ENCODE measurements around the gene RNF213.

RNF213 gene

GRCh38 chr17:80265205-80266068 is 4.8 kb downstream of the RNF213 start:
- TF ChIP-seq GATA3 (IDR thresholded peaks at IDR 0.05; ENCODE audit: low read depth, low read length) (no peak), GATA2 (IDR thresholded peaks at IDR 0.05; ENCODE audit: low read depth, low read length) (no peak)

GRCh38 chr17:80267391-80267790 is 6.7 kb downstream of the RNF213 start:
- TF ChIP-seq GATA2 (IDR thresholded peaks at IDR 0.05; ENCODE audit: low read depth, low read length), result no peak
- TF ChIP-seq GATA3 (IDR thresholded peaks at IDR 0.05; ENCODE audit: low read depth, low read length), result no peak

- TF ChIP-seq GATA3 (IDR thresholded peaks at IDR 0.05; ENCODE audit: low read depth, low read length), result no peak
- TF ChIP-seq GATA2 (IDR thresholded peaks at IDR 0.05; ENCODE audit: low read depth, low read length), result no peak
Observed at GRCh38 chr17:80268427-80268826, 7.8 kb downstream of the RNF213 start.

- no peak for TF ChIP-seq GATA3 (IDR thresholded peaks at IDR 0.05; ENCODE audit: low read depth, low read length)
- no peak for TF ChIP-seq GATA2 (IDR thresholded peaks at IDR 0.05; ENCODE audit: low read depth, low read length)
Observed at GRCh38 chr17:80269405-80269807, 8.8 kb downstream of the RNF213 start.

- TF ChIP-seq GATA2 (IDR thresholded peaks at IDR 0.05; ENCODE audit: low read depth, low read length) (no peak), GATA3 (IDR thresholded peaks at IDR 0.05; ENCODE audit: low read depth, low read length) (no peak)
Observed at GRCh38 chr17:80270104-80270503, 9.5 kb downstream of the RNF213 start.

- TF ChIP-seq GATA3 (IDR thresholded peaks at IDR 0.05; ENCODE audit: low read depth, low read length) (no peak), GATA2 (IDR thresholded peaks at IDR 0.05; ENCODE audit: low read depth, low read length) (no peak)
Observed at GRCh38 chr17:80270836-80271235, 10.2 kb downstream of the RNF213 start.

- TF ChIP-seq GATA2 (IDR thresholded peaks at IDR 0.05; ENCODE audit: low read depth, low read length), result no peak
Observed at GRCh38 chr17:80272366-80272765, 11.7 kb downstream of the RNF213 start.

- TF ChIP-seq GATA2 (IDR thresholded peaks at IDR 0.05; ENCODE audit: low read depth, low read length), result no peak
- TF ChIP-seq GATA3 (IDR thresholded peaks at IDR 0.05; ENCODE audit: low read depth, low read length), result no peak
Observed at GRCh38 chr17:80274331-80274730, 13.7 kb downstream of the RNF213 start.

- TF ChIP-seq GATA2 (IDR thresholded peaks at IDR 0.05; ENCODE audit: low read depth, low read length), result no peak
- no peak for TF ChIP-seq GATA3 (IDR thresholded peaks at IDR 0.05; ENCODE audit: low read depth, low read length)
Observed at GRCh38 chr17:80274871-80275449, 14.3 kb downstream of the RNF213 start.

GRCh38 chr17:80277751-80278671 is 17.4 kb downstream of the RNF213 start:
- TF ChIP-seq GATA3 (IDR thresholded peaks at IDR 0.05; ENCODE audit: low read depth, low read length), result no peak
- no peak for TF ChIP-seq GATA2 (IDR thresholded peaks at IDR 0.05; ENCODE audit: low read depth, low read length)

- TF ChIP-seq GATA2 (IDR thresholded peaks at IDR 0.05; ENCODE audit: low read depth, low read length) (no peak), GATA3 (IDR thresholded peaks at IDR 0.05; ENCODE audit: low read depth, low read length) (no peak)
Observed at GRCh38 chr17:80279895-80280294, 19.2 kb downstream of the RNF213 start.

- TF ChIP-seq GATA3 (IDR thresholded peaks at IDR 0.05; ENCODE audit: low read depth, low read length) (no peak), GATA2 (IDR thresholded peaks at IDR 0.05; ENCODE audit: low read depth, low read length) (no peak)
Observed at GRCh38 chr17:80281516-80281915, 20.9 kb downstream of the RNF213 start.

GRCh38 chr17:80283116-80283852 is 22.6 kb downstream of the RNF213 start:
- TF ChIP-seq GATA3 (IDR thresholded peaks at IDR 0.05; ENCODE audit: low read depth, low read length) (no peak), GATA2 (IDR thresholded peaks at IDR 0.05; ENCODE audit: low read depth, low read length) (no peak)

GRCh38 chr17:80284631-80285030 is 24.0 kb downstream of the RNF213 start:
- TF ChIP-seq GATA3 (IDR thresholded peaks at IDR 0.05; ENCODE audit: low read depth, low read length) (no peak), GATA2 (IDR thresholded peaks at IDR 0.05; ENCODE audit: low read depth, low read length) (no peak)
